HG03439 (cell line): ENCODE results near the gene NCAPG2.

ENCODE experiments used
- ATAC-seq: cut with Tn5 transposase; IDR thresholded peaks from one replicate; pipeline ENCODE4 v1.9.1; 2021; ENCODE audit warnings: mild to moderate bottlenecking, moderate library complexity; ENCODE audit not compliant: unreplicated experiment

Gene NCAPG2

DNA sequence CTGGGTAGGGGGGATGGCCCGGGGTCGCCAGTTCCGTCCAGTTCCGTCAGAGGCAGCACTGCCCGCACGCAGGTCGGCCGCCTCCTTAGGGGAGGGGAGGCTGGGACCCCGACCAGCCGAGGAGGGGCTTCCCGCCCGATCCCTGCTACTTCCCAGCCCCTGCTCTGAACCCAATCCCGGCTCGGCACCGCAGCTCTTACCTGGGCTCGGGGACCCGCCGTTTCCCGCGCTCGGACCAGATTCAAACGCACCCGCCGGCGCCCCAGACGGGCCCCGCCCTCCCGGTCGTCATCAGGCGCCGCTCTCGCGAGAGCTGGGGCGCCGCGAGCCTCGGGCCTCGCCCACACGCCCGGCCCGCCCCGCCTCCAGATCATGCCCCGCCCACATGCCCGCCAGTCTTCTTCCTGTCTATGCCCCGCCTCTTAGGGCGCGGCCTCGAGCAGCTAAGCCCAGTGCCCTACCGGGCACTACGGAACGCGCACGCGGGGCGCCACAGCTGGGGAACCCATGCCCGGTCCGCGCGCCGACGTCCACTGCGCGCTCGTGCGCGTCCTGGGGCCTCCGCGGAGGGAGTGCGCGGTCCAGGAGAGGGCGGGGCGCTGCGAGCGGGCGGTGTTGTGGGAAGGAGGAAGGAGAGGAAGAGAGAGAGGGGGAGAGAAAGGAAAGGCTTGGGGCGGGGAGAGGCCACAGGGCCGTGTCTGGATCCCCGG is at the start of gene NCAPG2:
NCAPG2 (minus strand) TSS at position 281 of the 710 bp plus-strand sequence. CDS start 2,905 bp downstream, outside the sequence.
- peak; percentile 98 for ATAC-seq

- ATAC-seq, result no peak
These were observed 49.3 kb upstream of the NCAPG2 start for GRCh38 chr7:158753900-158754299.

- ATAC-seq, result no peak
These were observed 47.1 kb upstream of the NCAPG2 start for GRCh38 chr7:158751751-158752150.

DNA sequence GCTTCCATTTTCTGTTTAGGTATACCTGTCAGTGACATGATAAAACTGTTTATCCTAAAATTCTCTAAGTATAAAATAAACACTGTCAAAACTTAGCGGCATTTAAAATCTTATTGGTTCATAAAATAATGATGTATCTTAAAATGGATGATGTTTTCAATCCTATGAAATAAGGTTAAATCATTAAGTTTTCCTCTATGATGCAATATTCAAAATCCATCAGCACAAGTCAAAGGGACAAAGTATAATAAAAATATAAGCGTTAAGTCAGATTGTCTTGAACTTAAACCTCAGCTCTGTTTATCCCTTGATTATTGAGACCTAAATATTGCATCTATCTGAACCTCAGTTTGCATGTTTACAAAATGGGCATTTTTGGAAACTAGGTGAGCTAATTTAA is 46.6 kb upstream of the NCAPG2 start:
- no peak for ATAC-seq

DNA sequence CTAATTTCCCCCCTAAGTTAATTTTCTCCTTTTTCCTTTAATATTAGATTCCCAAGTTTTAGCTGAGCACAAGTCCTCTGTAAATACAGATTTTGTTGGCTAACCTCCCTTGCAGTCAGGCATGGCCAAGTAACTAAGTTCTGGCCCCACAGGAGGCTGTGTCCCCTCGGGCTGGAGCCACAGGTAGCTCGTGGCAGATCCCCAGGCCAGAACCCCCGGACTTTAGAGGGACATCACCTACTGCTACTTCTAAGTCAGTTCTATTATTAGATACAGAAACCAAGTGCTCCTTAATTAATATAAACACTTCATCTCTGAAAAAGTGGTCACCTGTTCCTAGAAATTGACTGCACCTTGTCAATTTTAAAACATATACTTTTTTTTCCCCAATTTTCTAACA is 46.1 kb upstream of the NCAPG2 start:
- no peak for ATAC-seq

GRCh38 chr7:158749396-158749795 is 44.8 kb upstream of the NCAPG2 start:
- no peak for ATAC-seq

GRCh38 chr7:158748335-158748734 is 43.7 kb upstream of the NCAPG2 start:
- no peak for ATAC-seq

- no peak for ATAC-seq
These were observed 42.8 kb upstream of the NCAPG2 start for GRCh38 chr7:158747408-158747807.

GRCh38 chr7:158746957-158747356 is 42.4 kb upstream of the NCAPG2 start:
- no peak for ATAC-seq

- ATAC-seq, result no peak
These were observed 40.6 kb upstream of the NCAPG2 start for GRCh38 chr7:158745057-158745715.

DNA sequence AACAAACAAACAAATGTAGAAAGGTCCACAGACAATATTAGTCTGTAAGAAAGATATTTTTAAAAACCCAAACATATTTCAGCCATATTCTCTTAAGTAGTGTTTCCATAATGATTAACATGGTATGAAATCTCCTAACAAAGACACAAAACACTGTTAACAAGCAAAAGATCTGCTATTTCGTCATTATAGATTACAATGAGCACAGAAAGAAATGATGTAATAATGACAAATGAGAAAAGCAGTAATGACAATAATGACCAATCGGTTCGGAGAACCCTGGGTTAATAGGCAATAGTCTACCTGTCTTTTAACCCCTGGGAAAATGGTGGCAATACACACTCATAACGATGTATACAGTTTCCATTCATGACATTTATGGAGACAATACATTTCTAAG is 39.5 kb upstream of the NCAPG2 start:
- no peak for ATAC-seq

DNA sequence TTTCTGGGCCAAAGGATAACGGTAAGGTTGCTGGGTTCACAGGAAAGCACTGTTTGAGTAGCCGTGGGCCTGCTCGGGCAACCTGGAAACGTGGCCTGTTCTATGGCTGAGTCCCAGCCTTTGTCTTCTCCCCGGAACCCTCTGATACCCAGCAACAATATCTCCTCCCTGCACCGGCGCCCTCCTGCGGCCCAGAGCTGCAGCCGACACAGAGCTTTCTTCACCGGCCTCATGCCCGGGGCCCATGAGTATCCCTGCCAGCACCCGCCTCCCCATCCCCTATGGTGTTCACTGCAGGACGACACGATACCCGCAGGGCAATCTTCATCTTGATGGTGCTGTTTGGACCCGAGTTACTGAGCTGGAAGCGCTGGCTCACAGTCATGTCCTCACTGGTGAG is 38.6 kb upstream of the NCAPG2 start:
- ATAC-seq, result no peak

GRCh38 chr7:158742065-158742821 is 37.6 kb upstream of the NCAPG2 start:
- no peak for ATAC-seq

DNA sequence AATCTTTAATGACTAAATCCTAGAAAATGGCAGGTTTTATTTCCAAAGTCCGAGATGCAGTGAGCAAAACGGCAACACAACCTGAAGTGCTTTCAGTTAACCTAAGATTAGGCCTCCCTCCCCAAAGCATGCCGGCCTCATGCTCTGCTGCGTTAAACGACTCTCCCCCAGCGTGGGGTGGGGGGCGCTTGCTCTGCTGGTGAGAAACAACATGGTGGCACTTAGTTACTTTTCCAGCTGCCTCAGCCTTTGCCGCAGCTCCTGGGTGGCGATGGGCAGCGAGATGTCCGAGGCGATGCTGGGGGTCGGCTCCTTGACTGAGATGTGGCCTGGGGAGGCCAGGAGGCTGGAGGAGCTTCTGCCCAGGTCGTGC is 36.7 kb upstream of the NCAPG2 start:
- ATAC-seq, result no peak

DNA sequence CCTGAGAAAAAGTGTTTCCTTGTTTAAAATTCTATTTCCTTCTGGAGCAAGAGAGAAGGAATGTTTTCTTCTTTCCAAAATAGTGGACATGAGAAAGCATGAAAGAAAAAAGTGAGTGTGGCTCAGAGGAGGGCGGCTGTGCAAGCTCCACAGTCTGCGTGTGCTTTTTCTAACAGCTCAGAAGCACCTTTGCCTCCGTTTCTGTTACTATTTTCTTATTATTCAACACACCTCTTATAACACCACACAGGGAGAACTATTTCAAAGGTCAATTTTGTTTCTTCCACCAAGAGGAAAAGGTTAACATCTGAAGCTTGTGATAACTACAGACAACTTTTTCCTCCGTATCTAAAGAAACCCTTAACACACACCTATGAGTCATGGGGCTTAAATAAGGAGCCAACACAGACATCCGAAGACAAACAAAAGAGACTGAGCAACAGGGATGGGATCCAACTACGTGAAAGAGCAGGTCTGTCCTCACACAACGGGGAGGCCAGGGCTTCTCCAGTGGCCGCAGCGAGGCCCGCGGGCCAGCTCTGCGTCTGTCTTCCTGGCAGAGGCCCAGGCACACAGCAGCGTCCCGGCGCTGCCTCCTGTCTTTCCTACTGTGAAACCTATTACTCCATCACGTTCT is 36.2 kb upstream of the NCAPG2 start:
- ATAC-seq, result no peak

GRCh38 chr7:158740013-158740656 is 35.5 kb upstream of the NCAPG2 start:
- ATAC-seq, result no peak

DNA sequence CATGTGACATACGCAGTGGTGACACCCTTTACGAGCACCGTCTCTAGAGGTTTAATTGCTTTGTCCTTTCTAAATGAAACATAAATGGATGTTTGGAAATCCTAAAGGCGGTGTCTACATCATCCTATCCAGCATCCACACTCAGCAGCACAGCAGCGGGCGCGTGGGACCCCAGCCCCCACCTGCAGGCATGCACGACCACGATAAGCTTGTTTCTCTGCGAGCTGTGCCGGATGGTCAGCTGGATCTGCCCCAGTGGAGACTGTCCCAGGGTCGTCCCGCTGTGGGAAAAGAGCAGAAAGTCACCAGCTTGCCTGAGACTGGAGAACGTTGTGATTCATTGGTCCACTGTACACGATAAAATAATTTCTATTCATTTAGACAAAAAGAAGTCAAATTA is 34.2 kb upstream of the NCAPG2 start:
- no peak for ATAC-seq

GRCh38 chr7:158737064-158737695 is 32.6 kb upstream of the NCAPG2 start:
- no peak for ATAC-seq

DNA sequence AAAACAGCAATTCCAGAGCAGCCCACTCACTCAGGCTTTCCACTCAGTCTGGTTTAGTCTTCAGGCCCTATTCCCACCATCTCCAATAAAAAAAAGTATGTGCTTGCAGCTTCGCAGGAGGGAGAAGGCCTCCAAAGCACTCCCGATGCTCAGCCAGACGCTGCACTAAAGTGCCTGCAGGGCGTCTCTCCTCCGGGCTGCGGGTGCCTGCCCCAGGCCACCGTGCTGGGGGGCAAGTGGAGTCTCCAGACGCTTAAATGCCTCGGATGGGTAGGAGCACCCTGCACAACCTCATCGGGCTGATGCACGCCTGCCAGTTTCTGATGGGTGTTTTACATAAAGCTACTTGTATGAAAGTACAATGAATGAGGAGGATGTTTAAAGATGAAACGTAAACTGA is 31.3 kb upstream of the NCAPG2 start:
- ATAC-seq, result no peak

GRCh38 chr7:158734861-158735260 is 30.3 kb upstream of the NCAPG2 start:
- no peak for ATAC-seq
